Keratinocyte (primary cell): ENCODE data around the gene SACS.

Source experiments
- CTCF ChIP-seq, 3 experiments: IDR thresholded peaks in 1 of 3; conservative IDR thresholded peaks in 1 of 3; optimal IDR thresholded peaks in 1 of 3; 2 replicates in 2 of 3; 3 replicates in 1 of 3; pipeline versions ENCODE3 to v1.5.1; 2011; ENCODE audit warnings: low read length in 3 of 3, mild to moderate bottlenecking in 3 of 3, moderate library complexity in 2 of 3, control low read depth in 1 of 3, inconsistent platforms in 1 of 3; ENCODE audit not compliant: insufficient read depth in 2 of 3; ENCODE audit errors: extremely low read depth in 1 of 3
- EZH2 ChIP-seq: IDR thresholded peaks from one replicate; pipeline ENCODE4 v1.6.1; 2012; ENCODE audit warnings: inconsistent platforms, mild to moderate bottlenecking, low read length, moderate library complexity

GRCh38 chr13:23466144-23467002 lies 32.9 kb upstream of the SACS start:
- TF ChIP-seq CTCF (optimal IDR thresholded peaks at IDR 0.05 in 1 of 3, IDR thresholded peaks at IDR 0.05 in 1 of 3, conservative IDR thresholded peaks at IDR 0.05 in 1 of 3; ENCODE audit: extremely low read depth in 1 of 3, insufficient read depth in 2 of 3, low read length in 3 of 3): peak; percentile 37 to 74 (median 38)
- TF ChIP-seq EZH2: no peak
